Panc1 (cell line): ENCODE measurements around the gene PLA2G4F. TPM values are rescaled to one million over a fixed set of nuclear protein-coding genes. Genes with fewer than 3 reads are reported as not detected.

Source experiments
- ATAC-seq: fragments of 200-7000 bp; cut with Tn5 transposase; 2 replicates; pipeline ENCODE4 v1.9.1; 2020; ENCODE audit warnings: mild to moderate bottlenecking, moderate library complexity
- BruUV-seq: library from RNA; stranded (reverse); fragments of 400-500 nt; replicated peaks from 2 replicates; lab custom pipeline; 2021; lab: Mats Ljungman, UMichigan
- CTCF ChIA-PET: fragments of 300-600 bp; sonication (Branson Sonifier 250); formaldehyde crosslinking; loops from one replicate; lab custom pipeline; 2022; ENCODE audit warnings: antibody characterized with exemption; lab: Charles Lee
- POLR2A ChIA-PET: fragments of 300-600 bp; sonication (Branson Sonifier 250); formaldehyde crosslinking; loops from one replicate; lab custom pipeline; 2022; ENCODE audit warnings: antibody characterized with exemption; lab: Charles Lee
- DNase-seq: peaks from one replicate; pipeline ENCODE4 v3.0.0-alpha.2; 2010; ENCODE audit warnings: low read depth, low spot score
- H3K27ac ChIP-seq: 2 replicates; pipeline ENCODE4 v1.5.1; 2011; ENCODE audit warnings: mild to moderate bottlenecking, low read length, inconsistent platforms
- H3K27me3 ChIP-seq: fragments of 200-500 bp; sonication (Bioruptor generic); 2 replicates; pipeline ENCODE4 v1.6.0; 2014; ENCODE audit warnings: low read length, inconsistent platforms; ENCODE audit not compliant: control insufficient read depth, insufficient read depth
- H3K36me3 ChIP-seq: fragments of 200-500 bp; sonication (Bioruptor generic); 2 replicates; pipeline ENCODE4 v1.5.1; 2014; ENCODE audit warnings: inconsistent platforms, mild to moderate bottlenecking, low read length, moderate library complexity; ENCODE audit not compliant: control insufficient read depth, insufficient read depth
- H3K4me1 ChIP-seq: 2 replicates; pipeline ENCODE4 v1.5.1; 2011; ENCODE audit warnings: inconsistent platforms, mild to moderate bottlenecking, low read length, moderate library complexity; ENCODE audit not compliant: control insufficient read depth, insufficient read depth
- H3K4me3 ChIP-seq, 2 experiments: 2 replicates each; pipeline ENCODE4 v1.5.1; 2011 to 2012; ENCODE audit warnings: low read depth in 2 of 2, low read length in 2 of 2, mild to moderate bottlenecking in 2 of 2, inconsistent platforms in 1 of 2, moderate library complexity in 1 of 2
- H3K9me3 ChIP-seq: fragments of 200-500 bp; sonication (Bioruptor generic); 2 replicates; pipeline ENCODE4 v1.5.1; 2014; ENCODE audit warnings: low read depth, mild to moderate bottlenecking, inconsistent platforms, low read length, moderate library complexity; ENCODE audit not compliant: control insufficient read depth, insufficient read depth
- POLR2AphosphoS5 ChIP-seq: IDR thresholded peaks from 2 replicates; pipeline ENCODE4 v1.6.1; 2012; ENCODE audit warnings: mild to moderate bottlenecking, low read depth, low read length, moderate library complexity
- SIN3A ChIP-seq: IDR thresholded peaks from 2 replicates; pipeline ENCODE4 v1.6.1; 2012; ENCODE audit warnings: low read depth, mild to moderate bottlenecking, low read length, moderate library complexity, borderline replicate concordance; ENCODE audit not compliant: insufficient read depth
- TCF7L2 ChIP-seq: IDR thresholded peaks from 2 replicates; pipeline ENCODE4 v1.6.1; 2011; ENCODE audit warnings: mild to moderate bottlenecking, low read depth, low read length, inconsistent platforms
- in situ Hi-C: cut with HindIII; loops from 2 replicates; pipeline ENCODE4 v1.10.0; 2016; ENCODE audit warnings: low sequenced_read_pairs, low pct_unique_long_range_greater_than_20kb
- intact Hi-C: fragments of 100-400 bp; cut with micrococcal nuclease; formaldehyde crosslinking; loops from one replicate; pipeline ENCODE4 v1.10.0; 2022; ENCODE audit not compliant: unreplicated experiment
- total RNA-seq: library from RNA; stranded (reverse); gene quantifications from one replicate; pipeline ENCODE4 v1.2.1, GENCODE V29; 2021; ENCODE audit not compliant: unreplicated experiment
- TF ChIP-seq, protein P1 (sequence below), 2 experiments: IDR thresholded peaks; 2 replicates each; pipeline ENCODE4 v1.6.1; 2011 to 2012; ENCODE audit warnings: low read depth in 2 of 2, control low read depth in 1 of 2, low read length in 1 of 2, mild to moderate bottlenecking in 1 of 2, moderate library complexity in 1 of 2; ENCODE audit not compliant: insufficient read depth in 1 of 2
- TF ChIP-seq, protein P2 (sequence below): fragments of 450-650 bp; IDR thresholded peaks from 2 replicates; pipeline ENCODE4 v1.5.1; 2017; ENCODE audit warnings: mild to moderate bottlenecking

The PLA2G4F gene
- total RNA-seq, 1 experiment from 2014 or later = not detected

- H3K4me1 ChIP-seq = no peaks in the 10 kb centered on the region
- ChIA-PET CTCF (no interaction called here), POLR2A (no interaction called here)
- ATAC-seq = no peak
- H3K4me3 ChIP-seq = no peak overlapping the region
- no peak overlapping the region for H3K27ac ChIP-seq
- intact Hi-C loops = no loop called here
- H3K9me3 ChIP-seq = no peaks in the 10 kb centered on the region
- in situ Hi-C loops = no loop called here
- TF ChIP-seq TCF7L2 (no peak), SIN3A (no peak), POLR2AphosphoS5 (no peak)
- TF ChIP-seq, protein P1, sequence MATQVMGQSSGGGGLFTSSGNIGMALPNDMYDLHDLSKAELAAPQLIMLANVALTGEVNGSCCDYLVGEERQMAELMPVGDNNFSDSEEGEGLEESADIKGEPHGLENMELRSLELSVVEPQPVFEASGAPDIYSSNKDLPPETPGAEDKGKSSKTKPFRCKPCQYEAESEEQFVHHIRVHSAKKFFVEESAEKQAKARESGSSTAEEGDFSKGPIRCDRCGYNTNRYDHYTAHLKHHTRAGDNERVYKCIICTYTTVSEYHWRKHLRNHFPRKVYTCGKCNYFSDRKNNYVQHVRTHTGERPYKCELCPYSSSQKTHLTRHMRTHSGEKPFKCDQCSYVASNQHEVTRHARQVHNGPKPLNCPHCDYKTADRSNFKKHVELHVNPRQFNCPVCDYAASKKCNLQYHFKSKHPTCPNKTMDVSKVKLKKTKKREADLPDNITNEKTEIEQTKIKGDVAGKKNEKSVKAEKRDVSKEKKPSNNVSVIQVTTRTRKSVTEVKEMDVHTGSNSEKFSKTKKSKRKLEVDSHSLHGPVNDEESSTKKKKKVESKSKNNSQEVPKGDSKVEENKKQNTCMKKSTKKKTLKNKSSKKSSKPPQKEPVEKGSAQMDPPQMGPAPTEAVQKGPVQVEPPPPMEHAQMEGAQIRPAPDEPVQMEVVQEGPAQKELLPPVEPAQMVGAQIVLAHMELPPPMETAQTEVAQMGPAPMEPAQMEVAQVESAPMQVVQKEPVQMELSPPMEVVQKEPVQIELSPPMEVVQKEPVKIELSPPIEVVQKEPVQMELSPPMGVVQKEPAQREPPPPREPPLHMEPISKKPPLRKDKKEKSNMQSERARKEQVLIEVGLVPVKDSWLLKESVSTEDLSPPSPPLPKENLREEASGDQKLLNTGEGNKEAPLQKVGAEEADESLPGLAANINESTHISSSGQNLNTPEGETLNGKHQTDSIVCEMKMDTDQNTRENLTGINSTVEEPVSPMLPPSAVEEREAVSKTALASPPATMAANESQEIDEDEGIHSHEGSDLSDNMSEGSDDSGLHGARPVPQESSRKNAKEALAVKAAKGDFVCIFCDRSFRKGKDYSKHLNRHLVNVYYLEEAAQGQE (IDR thresholded peaks at IDR 0.05; ENCODE audit: insufficient read depth in 1 of 2, low read depth in 2 of 2, low read length in 1 of 2) = no peak
- TF ChIP-seq, protein P2, sequence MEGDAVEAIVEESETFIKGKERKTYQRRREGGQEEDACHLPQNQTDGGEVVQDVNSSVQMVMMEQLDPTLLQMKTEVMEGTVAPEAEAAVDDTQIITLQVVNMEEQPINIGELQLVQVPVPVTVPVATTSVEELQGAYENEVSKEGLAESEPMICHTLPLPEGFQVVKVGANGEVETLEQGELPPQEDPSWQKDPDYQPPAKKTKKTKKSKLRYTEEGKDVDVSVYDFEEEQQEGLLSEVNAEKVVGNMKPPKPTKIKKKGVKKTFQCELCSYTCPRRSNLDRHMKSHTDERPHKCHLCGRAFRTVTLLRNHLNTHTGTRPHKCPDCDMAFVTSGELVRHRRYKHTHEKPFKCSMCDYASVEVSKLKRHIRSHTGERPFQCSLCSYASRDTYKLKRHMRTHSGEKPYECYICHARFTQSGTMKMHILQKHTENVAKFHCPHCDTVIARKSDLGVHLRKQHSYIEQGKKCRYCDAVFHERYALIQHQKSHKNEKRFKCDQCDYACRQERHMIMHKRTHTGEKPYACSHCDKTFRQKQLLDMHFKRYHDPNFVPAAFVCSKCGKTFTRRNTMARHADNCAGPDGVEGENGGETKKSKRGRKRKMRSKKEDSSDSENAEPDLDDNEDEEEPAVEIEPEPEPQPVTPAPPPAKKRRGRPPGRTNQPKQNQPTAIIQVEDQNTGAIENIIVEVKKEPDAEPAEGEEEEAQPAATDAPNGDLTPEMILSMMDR = no peak
- no peaks in the 10 kb centered on the region for H3K36me3 ChIP-seq
- BruUV-seq = no TSS peak
- H3K27me3 ChIP-seq = no peaks in the 10 kb centered on the region
- no peak for DNase-seq
Observed at GRCh38 chr15:42149493-42150218, 6.8 kb downstream of the PLA2G4F start.

- no TSS peak for BruUV-seq
- H3K4me1 ChIP-seq = no peaks in the 10 kb centered on the region
- CTCF ChIA-PET = no interaction called here
- POLR2A ChIA-PET = no interaction called here
- TF ChIP-seq, protein P2 = no peak
- TF ChIP-seq TCF7L2 (no peak), POLR2AphosphoS5 (no peak), SIN3A (no peak)
- TF ChIP-seq, protein P1 (IDR thresholded peaks at IDR 0.05; ENCODE audit: insufficient read depth in 1 of 2, low read depth in 2 of 2, low read length in 1 of 2) = no peak
- no peaks in the 10 kb centered on the region for H3K36me3 ChIP-seq
- H3K4me3 ChIP-seq = no peak overlapping the region
- no peak overlapping the region for H3K27ac ChIP-seq
- ATAC-seq = no peak
- in situ Hi-C loops = no loop called here
- H3K27me3 ChIP-seq = no peaks in the 10 kb centered on the region
- no peaks in the 10 kb centered on the region for H3K9me3 ChIP-seq
- intact Hi-C loops = no loop called here
- no peak for DNase-seq
Observed at GRCh38 chr15:42148808-42149492, 7.5 kb downstream of the PLA2G4F start.
